Neural cell (in vitro differentiated cells): Measurements from ENCODE around the gene MED19. TPM values are rescaled to one million over a fixed set of nuclear protein-coding genes. Genes with fewer than 3 reads are reported as not detected.

Experiments used
- H2AFZ ChIP-seq: fragments of 200-600, 300-800 bp; sonication (generic), shearing (Covaris generic); 2 replicates; pipeline ENCODE4 v1.6.0; 2014; ENCODE audit warnings: low read depth, mild to moderate bottlenecking, antibody characterized with exemption, low read length, moderate library complexity
- H3F3A ChIP-seq: fragments of 200-600 bp; shearing (Covaris generic); 2 replicates; pipeline ENCODE4 v1.6.1; 2016; ENCODE audit warnings: mild to moderate bottlenecking, moderate library complexity, mixed read lengths, antibody characterized with exemption, low read length; ENCODE audit not compliant: insufficient read depth, poor library complexity, severe bottlenecking
- H3K27ac ChIP-seq: fragments of 200-600, 300-800 bp; sonication (generic), shearing (Covaris generic); 2 replicates; pipeline ENCODE4 v1.5.1; 2014; ENCODE audit warnings: mild to moderate bottlenecking, low read length, moderate library complexity
- H3K27me3 ChIP-seq: fragments of 300-800, 200-600 bp; sonication (generic), shearing (Covaris generic); 2 replicates; pipeline ENCODE4 v1.6.0; 2014; ENCODE audit warnings: mild to moderate bottlenecking, low read depth, low read length, moderate library complexity; ENCODE audit not compliant: insufficient read depth
- H3K36me3 ChIP-seq: fragments of 300-800, 200-600 bp; sonication (generic), shearing (Covaris generic); 2 replicates; pipeline ENCODE4 v1.5.1; 2014; ENCODE audit warnings: mild to moderate bottlenecking, antibody characterized with exemption, low read length, moderate library complexity; ENCODE audit not compliant: insufficient read depth
- H3K4me2 ChIP-seq: fragments of 300-800, 200-600 bp; sonication (generic), shearing (Covaris generic); 2 replicates; pipeline ENCODE4 v1.6.0; 2014; ENCODE audit warnings: mild to moderate bottlenecking, low read length
- H3K4me3 ChIP-seq: fragments of 300-800, 200-600 bp; sonication (generic), shearing (Covaris generic); 2 replicates; pipeline ENCODE4 v1.5.1; 2014; ENCODE audit warnings: mild to moderate bottlenecking, low read length, moderate library complexity
- H3K79me2 ChIP-seq: fragments of 200-600 bp; shearing (Covaris generic); replicated peaks from 2 replicates; pipeline ENCODE4 v1.6.0; 2014; ENCODE audit warnings: mild to moderate bottlenecking, low read length, moderate library complexity; ENCODE audit not compliant: insufficient read depth
- H3K9ac ChIP-seq: fragments of 300-800, 200-600 bp; sonication (generic), shearing (Covaris generic); 2 replicates; pipeline ENCODE4 v1.6.1; 2016; ENCODE audit warnings: mild to moderate bottlenecking, low read length, mixed read lengths
- H3K9me2 ChIP-seq: fragments of 200-600 bp; shearing (Covaris generic); 2 replicates; pipeline ENCODE4 v1.6.1; 2016; ENCODE audit warnings: mild to moderate bottlenecking, low read length, mixed read lengths; ENCODE audit not compliant: insufficient read depth
- H3K9me3 ChIP-seq: fragments of 200-600, 300-800 bp; sonication (generic), shearing (Covaris generic); 2 replicates; pipeline ENCODE4 v1.6.1; 2016; ENCODE audit warnings: mild to moderate bottlenecking, mixed run types, low read length, moderate library complexity, mixed read lengths
- H4K20me1 ChIP-seq: fragments of 200-600 bp; shearing (Covaris generic); 2 replicates; pipeline ENCODE4 v1.6.1; 2016; ENCODE audit warnings: mild to moderate bottlenecking, mixed run types; ENCODE audit not compliant: insufficient read depth
- EP300 ChIP-seq: fragments of 450-650 bp; conservative IDR thresholded peaks from 2 replicates; pipeline ENCODE4 v1.6.1; 2014; ENCODE audit warnings: antibody characterized with exemption, mild to moderate bottlenecking, moderate library complexity; ENCODE audit not compliant: poor library complexity, severe bottlenecking
- EZH2 ChIP-seq: fragments of 200-600, 300-800 bp; shearing (Covaris generic), sonication (generic); IDR thresholded peaks from 2 replicates; pipeline ENCODE4 v1.6.1; 2014; ENCODE audit warnings: antibody characterized with exemption, low read length, borderline replicate concordance, mild to moderate bottlenecking; ENCODE audit not compliant: insufficient read depth, poor library complexity, severe bottlenecking
- MXI1 ChIP-seq: fragments of 450-650 bp; conservative IDR thresholded peaks from 2 replicates; pipeline ENCODE4 v1.6.1; 2014; ENCODE audit warnings: antibody characterized with exemption, mild to moderate bottlenecking; ENCODE audit not compliant: poor library complexity, severe bottlenecking
- POLR2AphosphoS5 ChIP-seq: IDR thresholded peaks from 2 replicates; pipeline ENCODE4 v1.6.1; 2012
- RAD21 ChIP-seq: fragments of 450-650 bp; conservative IDR thresholded peaks from 2 replicates; pipeline ENCODE4 v1.6.1; 2014; ENCODE audit warnings: antibody characterized with exemption, mild to moderate bottlenecking, moderate library complexity
- SMC3 ChIP-seq: fragments of 450-650 bp; conservative IDR thresholded peaks from 2 replicates; pipeline ENCODE4 v1.6.1; 2014; ENCODE audit warnings: antibody characterized with exemption, mild to moderate bottlenecking, moderate library complexity; ENCODE audit not compliant: poor library complexity
- TAF1 ChIP-seq: IDR thresholded peaks from 2 replicates; pipeline ENCODE4 v1.6.1; 2012; ENCODE audit warnings: low read depth
- polyA plus RNA-seq: library from polyadenylated mRNA; depleted of rRNA; stranded (reverse); fragments of >200 nt; gene quantifications from 2 replicates; pipeline ENCODE4 v1.2.3, GENCODE V29; 2014
- TF ChIP-seq, protein P1 (sequence below): IDR thresholded peaks from 2 replicates; pipeline ENCODE4 v1.6.1; 2012; ENCODE audit warnings: borderline replicate concordance
- TF ChIP-seq, protein P2 (sequence below): fragments of 450-650 bp; IDR thresholded peaks from 2 replicates; pipeline ENCODE4 v1.5.1; 2014; ENCODE audit warnings: antibody characterized with exemption, mild to moderate bottlenecking, moderate library complexity; ENCODE audit not compliant: poor library complexity, severe bottlenecking

Gene MED19
- polyA plus RNA-seq, 1 donor from 2014 or later, result 46.4 TPM

DNA sequence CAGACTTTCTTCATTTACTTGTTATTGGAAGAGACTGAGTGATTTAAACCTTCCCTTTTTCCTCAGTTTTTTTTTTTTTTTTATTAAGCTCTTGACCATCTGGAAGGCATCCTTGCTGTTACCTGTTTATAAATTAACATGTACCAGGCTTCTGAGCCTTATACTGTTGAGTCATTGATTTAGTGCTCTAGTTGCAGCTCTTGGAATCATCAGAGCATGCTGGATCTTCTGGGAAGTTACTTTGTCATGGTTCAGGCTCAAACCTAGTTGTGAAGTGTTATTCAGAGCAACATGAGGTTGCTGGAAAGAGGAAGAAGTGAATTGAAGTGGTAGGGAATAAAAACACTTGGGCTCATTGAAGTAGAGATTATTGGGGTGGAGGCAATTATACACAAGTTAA lies 37.8 kb downstream of the MED19 start:
- H3K9me2 ChIP-seq, result no peaks in the 10 kb centered on the region
- no peaks in the 10 kb centered on the region for H4K20me1 ChIP-seq
- no peak overlapping the region for H3K4me2 ChIP-seq
- H3K79me2 ChIP-seq, result peaks cover 50% of the 10 kb centered on the region
- no peaks in the 10 kb centered on the region for H3K9me3 ChIP-seq
- H3K4me3 ChIP-seq, result no peak overlapping the region
- no peaks in the 10 kb centered on the region for H3K36me3 ChIP-seq
- no peaks in the 10 kb centered on the region for H3F3A ChIP-seq
- no peak overlapping the region for H2AFZ ChIP-seq
- no peak overlapping the region for H3K27ac ChIP-seq
- H3K9ac ChIP-seq, result no peak overlapping the region
- H3K27me3 ChIP-seq, result no peaks in the 10 kb centered on the region
- TF ChIP-seq TAF1, result no peak
- TF ChIP-seq POLR2AphosphoS5, result no peak
- TF ChIP-seq EP300, result no peak

DNA sequence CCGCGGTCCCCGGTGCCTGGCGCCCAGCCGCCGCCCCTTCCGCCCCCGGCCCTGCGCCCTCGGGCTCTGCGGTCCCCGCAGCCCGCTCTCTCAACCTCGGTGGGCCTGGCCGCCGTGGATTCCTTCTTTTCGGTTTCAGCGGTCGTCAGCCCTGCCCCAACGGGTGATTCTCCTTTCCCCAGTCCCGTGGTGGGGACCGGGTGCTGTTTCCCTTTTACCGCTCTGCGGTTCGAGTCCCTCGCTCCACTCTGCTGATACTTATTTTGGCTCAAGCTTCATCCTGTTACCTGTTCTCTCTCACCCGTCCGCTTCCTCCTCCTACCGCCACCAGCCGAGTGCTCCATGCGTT lies 43.6 kb downstream of the MED19 start:
- peak overlapping the region; percentile 99 for H3K4me3 ChIP-seq
- no peaks in the 10 kb centered on the region for H3F3A ChIP-seq
- TF ChIP-seq TAF1 (no peak), POLR2AphosphoS5 (no peak), MXI1 (no peak), SMC3 (no peak), RAD21 (no peak), EZH2 (no peak), EP300 (no peak)
- TF ChIP-seq, protein P1, sequence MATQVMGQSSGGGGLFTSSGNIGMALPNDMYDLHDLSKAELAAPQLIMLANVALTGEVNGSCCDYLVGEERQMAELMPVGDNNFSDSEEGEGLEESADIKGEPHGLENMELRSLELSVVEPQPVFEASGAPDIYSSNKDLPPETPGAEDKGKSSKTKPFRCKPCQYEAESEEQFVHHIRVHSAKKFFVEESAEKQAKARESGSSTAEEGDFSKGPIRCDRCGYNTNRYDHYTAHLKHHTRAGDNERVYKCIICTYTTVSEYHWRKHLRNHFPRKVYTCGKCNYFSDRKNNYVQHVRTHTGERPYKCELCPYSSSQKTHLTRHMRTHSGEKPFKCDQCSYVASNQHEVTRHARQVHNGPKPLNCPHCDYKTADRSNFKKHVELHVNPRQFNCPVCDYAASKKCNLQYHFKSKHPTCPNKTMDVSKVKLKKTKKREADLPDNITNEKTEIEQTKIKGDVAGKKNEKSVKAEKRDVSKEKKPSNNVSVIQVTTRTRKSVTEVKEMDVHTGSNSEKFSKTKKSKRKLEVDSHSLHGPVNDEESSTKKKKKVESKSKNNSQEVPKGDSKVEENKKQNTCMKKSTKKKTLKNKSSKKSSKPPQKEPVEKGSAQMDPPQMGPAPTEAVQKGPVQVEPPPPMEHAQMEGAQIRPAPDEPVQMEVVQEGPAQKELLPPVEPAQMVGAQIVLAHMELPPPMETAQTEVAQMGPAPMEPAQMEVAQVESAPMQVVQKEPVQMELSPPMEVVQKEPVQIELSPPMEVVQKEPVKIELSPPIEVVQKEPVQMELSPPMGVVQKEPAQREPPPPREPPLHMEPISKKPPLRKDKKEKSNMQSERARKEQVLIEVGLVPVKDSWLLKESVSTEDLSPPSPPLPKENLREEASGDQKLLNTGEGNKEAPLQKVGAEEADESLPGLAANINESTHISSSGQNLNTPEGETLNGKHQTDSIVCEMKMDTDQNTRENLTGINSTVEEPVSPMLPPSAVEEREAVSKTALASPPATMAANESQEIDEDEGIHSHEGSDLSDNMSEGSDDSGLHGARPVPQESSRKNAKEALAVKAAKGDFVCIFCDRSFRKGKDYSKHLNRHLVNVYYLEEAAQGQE, result no peak
- TF ChIP-seq, protein P2, sequence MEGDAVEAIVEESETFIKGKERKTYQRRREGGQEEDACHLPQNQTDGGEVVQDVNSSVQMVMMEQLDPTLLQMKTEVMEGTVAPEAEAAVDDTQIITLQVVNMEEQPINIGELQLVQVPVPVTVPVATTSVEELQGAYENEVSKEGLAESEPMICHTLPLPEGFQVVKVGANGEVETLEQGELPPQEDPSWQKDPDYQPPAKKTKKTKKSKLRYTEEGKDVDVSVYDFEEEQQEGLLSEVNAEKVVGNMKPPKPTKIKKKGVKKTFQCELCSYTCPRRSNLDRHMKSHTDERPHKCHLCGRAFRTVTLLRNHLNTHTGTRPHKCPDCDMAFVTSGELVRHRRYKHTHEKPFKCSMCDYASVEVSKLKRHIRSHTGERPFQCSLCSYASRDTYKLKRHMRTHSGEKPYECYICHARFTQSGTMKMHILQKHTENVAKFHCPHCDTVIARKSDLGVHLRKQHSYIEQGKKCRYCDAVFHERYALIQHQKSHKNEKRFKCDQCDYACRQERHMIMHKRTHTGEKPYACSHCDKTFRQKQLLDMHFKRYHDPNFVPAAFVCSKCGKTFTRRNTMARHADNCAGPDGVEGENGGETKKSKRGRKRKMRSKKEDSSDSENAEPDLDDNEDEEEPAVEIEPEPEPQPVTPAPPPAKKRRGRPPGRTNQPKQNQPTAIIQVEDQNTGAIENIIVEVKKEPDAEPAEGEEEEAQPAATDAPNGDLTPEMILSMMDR, result no peak
- H3K9me3 ChIP-seq, result no peaks in the 10 kb centered on the region
- no peaks in the 10 kb centered on the region for H3K9me2 ChIP-seq
- H3K9ac ChIP-seq, result peak overlapping the region; percentile 70
- peak overlapping the region; percentile 89 for H3K27ac ChIP-seq
- peak overlapping the region; percentile 79 for H3K4me2 ChIP-seq
- H3K27me3 ChIP-seq, result no peaks in the 10 kb centered on the region
- H2AFZ ChIP-seq, result peak overlapping the region; percentile 60
- H3K79me2 ChIP-seq, result peaks cover 48% of the 10 kb centered on the region
- no peaks in the 10 kb centered on the region for H3K36me3 ChIP-seq
- H4K20me1 ChIP-seq, result no peaks in the 10 kb centered on the region
